Liver (tissue), 9 donors: Measurements from ENCODE around the gene TUBG2. TPM values are rescaled to one million over a fixed set of nuclear protein-coding genes. Genes with fewer than 3 reads are reported as not detected.
A peak's percentile ranks its signal among the peaks of the same experiment; 100 is the strongest.
"Not testable (repeated sequence)": the region's sequence is repeated elsewhere in the genome, so short reads cannot be mapped to it uniquely, and the experiment has no call there.

ENCODE experiments used
- DNase-seq: peaks from one replicate; pipeline ENCODE4 v3.0.0-alpha.2; 2017; ENCODE audit warnings: low spot score
- H3K27ac ChIP-seq, 2 donors: one replicate each; pipeline ENCODE4 v1.7.0; 2013; ENCODE audit warnings: inconsistent platforms in 2 of 2, low read length in 2 of 2, control low read depth in 1 of 2, low read depth in 1 of 2, mild to moderate bottlenecking in 1 of 2
- H3K27me3 ChIP-seq, 4 donors: one replicate each; pipeline versions ENCODE4 v1.6.1 to v1.7.0; 2013; ENCODE audit warnings: low read length in 3 of 4, inconsistent platforms in 1 of 4, mild to moderate bottlenecking in 1 of 4, moderate library complexity in 1 of 4; ENCODE audit not compliant: control insufficient read depth in 4 of 4, insufficient read depth in 4 of 4
- H3K36me3 ChIP-seq, 4 donors: one replicate each; pipeline versions ENCODE4 v1.6.1 to v1.7.0; 2013; ENCODE audit warnings: low read length in 3 of 4, mild to moderate bottlenecking in 3 of 4, low read depth in 1 of 4, moderate library complexity in 1 of 4; ENCODE audit not compliant: control insufficient read depth in 4 of 4, insufficient read depth in 3 of 4
- H3K4me1 ChIP-seq, 4 donors: one replicate each; pipeline versions ENCODE4 v1.6.1 to v1.7.0; 2013; ENCODE audit warnings: low read length in 3 of 4, mild to moderate bottlenecking in 3 of 4, moderate library complexity in 1 of 4; ENCODE audit not compliant: control insufficient read depth in 4 of 4, insufficient read depth in 4 of 4
- H3K4me3 ChIP-seq, 3 donors: one replicate each; pipeline versions ENCODE4 v1.6.1 to v1.7.0; 2013; ENCODE audit warnings: low read length in 3 of 3, control low read depth in 1 of 3, low read depth in 1 of 3, mild to moderate bottlenecking in 1 of 3
- H3K9ac ChIP-seq, 2 donors: one replicate each; pipeline ENCODE4 v1.7.0; 2013; ENCODE audit warnings: low read length in 2 of 2, mild to moderate bottlenecking in 2 of 2, moderate library complexity in 2 of 2, control low read depth in 1 of 2, low read depth in 1 of 2
- H3K9me3 ChIP-seq, 4 donors: one replicate each; pipeline versions ENCODE4 v1.6.1 to v1.7.0; 2013; ENCODE audit warnings: low read length in 3 of 4; ENCODE audit not compliant: control insufficient read depth in 4 of 4
- ATF3 ChIP-seq: IDR thresholded peaks from 2 replicates; pipeline ENCODE4 v1.6.1; 2016; ENCODE audit warnings: antibody characterized with exemption
- CTCF ChIP-seq: fragments of 150-350 bp; IDR thresholded peaks from 2 replicates; pipeline ENCODE4 v1.5.1; 2017; ENCODE audit warnings: improper control_type of control experiment, low read depth, low read length; ENCODE audit not compliant: missing input control
- FOXA2 ChIP-seq: IDR thresholded peaks from 2 replicates; pipeline ENCODE4 v1.6.1; 2016; ENCODE audit warnings: antibody characterized with exemption
- JUND ChIP-seq, 2 donors: IDR thresholded peaks; 2 replicates each; pipeline ENCODE4 v1.6.1; 2016; ENCODE audit warnings: antibody characterized with exemption in 2 of 2
- MAX ChIP-seq: IDR thresholded peaks from 2 replicates; pipeline ENCODE4 v1.6.1; 2016; ENCODE audit warnings: antibody characterized with exemption
- NR2F2 ChIP-seq: IDR thresholded peaks from 2 replicates; pipeline ENCODE4 v1.6.1; 2016; ENCODE audit warnings: antibody characterized with exemption
- RAD21 ChIP-seq, 2 donors: IDR thresholded peaks; 2 replicates each; pipeline ENCODE4 v1.6.1; 2016; ENCODE audit warnings: antibody characterized with exemption in 2 of 2, mild to moderate bottlenecking in 2 of 2
- REST ChIP-seq: IDR thresholded peaks from 2 replicates; pipeline ENCODE4 v1.6.1; 2016; ENCODE audit warnings: antibody characterized with exemption, mild to moderate bottlenecking
- RXRA ChIP-seq, 2 donors: IDR thresholded peaks; 2 replicates each; pipeline ENCODE4 v1.6.1; 2017 to 2018; ENCODE audit warnings: antibody characterized with exemption in 2 of 2, mild to moderate bottlenecking in 1 of 2
- SP1 ChIP-seq: IDR thresholded peaks from 2 replicates; pipeline ENCODE4 v1.6.1; 2018; ENCODE audit warnings: antibody characterized with exemption, mild to moderate bottlenecking
- ZBTB33 ChIP-seq: IDR thresholded peaks from 2 replicates; pipeline ENCODE4 v1.6.1; 2016; ENCODE audit warnings: antibody characterized with exemption
- WGBS: extraction: QIAGEN DNeasy Blood & Tissue Kit; methylation state at CpG from one replicate; pipeline ENCODE4 v1.1.7; 2013; 5-methylcytosine and 5-hydroxymethylcytosine counted together
- polyA plus RNA-seq, 2 donors: library from polyadenylated mRNA; stranded (reverse) in 1 of 2; unstranded in 1 of 2; fragments of 200-250 nt in 1 of 2; fragments of >200 nt in 1 of 2; fragmentation: Nextera tagmentation in 1 of 2; extraction: Ambion mirVana in 1 of 2; gene quantifications; one replicate each; pipeline versions ENCODE4 v1.2.1 to v1.2.3, GENCODE V29; 2013 to 2015
- total RNA-seq, 2 donors: library from RNA; depleted of rRNA; stranded (reverse); fragments of >200 nt; gene quantifications; one replicate each; pipeline ENCODE4 v1.2.3, GENCODE V29; 2014
- donor health status: healthy.
- donor health status: healthy.
- donor health status: healthy.
- donor health status: healthy.
- donor health status: healthy.

TUBG2 gene
- total and polyA plus RNA-seq, 4 donors = 1.4 to 10.8 (median 5.0) TPM

- Histone ChIP-seq H3K4me1 (peaks cover 0 to 3% (median 2%) of the 10 kb centered on the region in 4 donors), H3K9ac (no peak overlapping the region), H3K4me3 (no peak overlapping the region), H3K27ac (no peak overlapping the region), H3K27me3 (no peaks in the 10 kb centered on the region), H3K36me3 (no peaks in the 10 kb centered on the region), H3K9me3 (no peaks in the 10 kb centered on the region)
- no peak for TF ChIP-seq SP1
- no peak for TF ChIP-seq FOXA2
- TF ChIP-seq NR2F2 = no peak
- no peak for TF ChIP-seq ZBTB33
- no peak for TF ChIP-seq MAX
- no peak for TF ChIP-seq ATF3
- no peak for TF ChIP-seq RAD21 (IDR thresholded peaks at IDR 0.05)
- no peak for TF ChIP-seq CTCF
- no peak for TF ChIP-seq RXRA (IDR thresholded peaks at IDR 0.05)
- TF ChIP-seq JUND (IDR thresholded peaks at IDR 0.05) = no peak
- no peak for TF ChIP-seq REST
- DNase-seq = peak; percentile 62
- whole genome bisulfite sequencing = 90% methylated on average over 7 of the region's 7 CpGs
These were observed 35.1 kb upstream of the TUBG2 start for GRCh38 chr17:42623732-42624596.

GRCh38 chr17:42627032-42627764 is 31.9 kb upstream of the TUBG2 start:
- DNase-seq, H3K4me1 ChIP-seq, H3K27me3 ChIP-seq, H3K36me3 ChIP-seq, H3K4me3 ChIP-seq, H3K27ac ChIP-seq, H3K9ac ChIP-seq, H3K9me3 ChIP-seq: not testable (repeated sequence)
- 96% methylated on average over 6 of the region's 6 CpGs for WGBS
